ENCODE results near the gene TMED10.

Gene TMED10

DNA sequence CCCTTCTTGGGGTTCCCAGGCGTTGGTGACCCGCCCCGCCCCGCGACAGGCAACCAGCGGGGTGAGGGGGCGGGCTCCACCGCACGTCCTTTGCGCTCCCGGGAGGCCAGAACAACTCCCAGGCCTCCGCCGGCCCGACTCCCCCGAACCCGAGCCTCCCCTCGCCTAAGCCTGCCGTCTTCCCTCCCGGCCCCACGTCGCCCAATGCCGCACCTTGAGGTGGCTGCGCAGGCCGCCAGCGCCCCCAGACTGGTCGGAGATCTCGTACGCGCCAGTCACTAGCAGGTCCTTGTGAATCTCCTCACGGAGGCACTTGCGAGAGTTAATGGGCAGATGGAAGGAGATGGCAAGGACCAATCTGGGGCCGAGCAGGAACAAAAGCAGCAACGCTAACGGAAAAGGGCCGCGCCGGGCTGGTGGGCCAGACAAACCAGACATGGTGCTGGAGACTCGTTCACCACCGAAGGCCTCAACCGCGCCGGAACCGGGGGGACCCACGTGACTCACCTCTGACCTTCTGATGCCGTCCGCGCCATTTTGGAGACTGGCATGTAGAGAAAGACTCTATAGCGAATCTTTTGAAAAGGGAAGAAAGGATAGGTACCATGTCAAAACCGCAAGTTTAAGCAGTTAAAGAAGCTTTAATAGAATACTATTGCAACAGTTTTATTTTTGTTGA, at the start of gene TMED10:
TMED10 (minus strand) TSS at position 471 of the 679 bp plus-strand sequence; CDS start at position 438, 33 bp downstream.
- peak; percentile 80 to 92 for DNase-seq (ENCODE audit: low read depth in 2 of 2, low spot score in 1 of 2)

DNA sequence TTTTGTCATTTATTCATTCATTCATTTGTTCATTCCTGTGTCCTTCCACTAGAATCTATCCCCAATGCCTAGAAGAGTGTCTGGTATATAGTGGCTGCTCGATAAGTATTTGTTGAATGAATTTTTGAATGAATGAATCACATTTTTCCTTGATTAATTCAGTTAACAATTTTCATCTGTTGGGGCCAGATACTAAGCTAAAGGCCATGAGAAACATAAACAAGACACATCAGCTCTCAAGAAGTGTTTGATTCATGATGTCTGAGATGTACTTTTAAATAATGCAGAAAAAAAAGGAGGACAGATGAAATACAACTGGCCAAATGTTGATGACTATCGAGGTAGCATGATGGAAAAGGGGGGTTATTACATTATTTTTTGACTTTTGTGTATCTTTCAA, 48.1 kb upstream of the TMED10 start:
- DNase-seq (ENCODE audit: low read depth in 2 of 2, low spot score in 1 of 2) = no peak

DNA sequence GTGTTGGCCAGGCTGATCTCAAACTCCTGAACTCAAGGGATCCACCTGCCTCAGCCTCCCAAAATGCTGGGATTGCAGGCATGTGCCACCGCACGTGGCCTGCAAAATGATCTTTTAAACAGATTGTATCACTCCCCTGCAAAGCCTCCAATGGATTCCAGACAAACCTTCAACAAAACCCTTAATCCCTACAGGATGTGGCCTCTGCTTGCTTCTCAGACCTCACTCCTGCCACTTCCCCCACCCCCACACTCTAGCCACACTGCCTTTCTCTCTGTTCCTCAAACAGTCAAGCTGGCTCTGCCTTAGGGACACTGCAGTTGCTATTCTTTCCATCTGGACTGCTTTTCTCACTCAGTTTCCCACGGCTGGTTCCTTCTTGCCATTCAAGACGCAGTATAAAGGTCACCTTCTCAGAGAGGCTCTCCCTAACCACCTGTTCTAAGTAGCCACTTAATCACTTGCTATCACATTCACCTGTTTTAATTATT, 47.3 kb upstream of the TMED10 start:
- DNase-seq (ENCODE audit: low read depth in 2 of 2, low spot score in 1 of 2) = no peak

DNA sequence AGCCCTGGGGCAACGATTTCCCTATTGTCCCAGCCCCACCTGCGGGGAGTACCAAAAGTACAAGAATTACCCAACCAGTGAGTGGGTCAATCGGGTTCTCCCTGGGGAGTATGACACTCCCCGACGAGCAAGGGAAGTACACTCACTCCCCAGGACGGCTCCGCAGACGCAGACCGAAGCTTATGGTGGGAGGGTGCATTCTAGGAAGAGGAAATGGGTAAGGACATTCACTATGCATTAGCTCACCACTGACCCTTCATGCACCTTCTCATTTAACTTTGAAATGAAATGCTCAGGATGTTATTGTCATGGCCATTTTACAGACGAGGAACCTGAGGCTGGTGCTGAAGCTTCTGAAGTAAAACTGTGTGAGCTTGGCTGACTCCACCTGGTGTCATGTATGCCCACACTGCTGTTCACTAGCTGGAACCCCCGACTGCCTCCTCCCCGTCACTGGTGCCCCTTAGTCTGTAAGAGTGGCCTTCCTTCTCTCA, 45.8 kb upstream of the TMED10 start:
- no peak for DNase-seq (ENCODE audit: low read depth in 2 of 2, low spot score in 1 of 2)

- no peak for DNase-seq (ENCODE audit: low read depth in 2 of 2, low spot score in 1 of 2)
Observed at GRCh38 chr14:75221797-75222196, 45.4 kb upstream of the TMED10 start.

DNA sequence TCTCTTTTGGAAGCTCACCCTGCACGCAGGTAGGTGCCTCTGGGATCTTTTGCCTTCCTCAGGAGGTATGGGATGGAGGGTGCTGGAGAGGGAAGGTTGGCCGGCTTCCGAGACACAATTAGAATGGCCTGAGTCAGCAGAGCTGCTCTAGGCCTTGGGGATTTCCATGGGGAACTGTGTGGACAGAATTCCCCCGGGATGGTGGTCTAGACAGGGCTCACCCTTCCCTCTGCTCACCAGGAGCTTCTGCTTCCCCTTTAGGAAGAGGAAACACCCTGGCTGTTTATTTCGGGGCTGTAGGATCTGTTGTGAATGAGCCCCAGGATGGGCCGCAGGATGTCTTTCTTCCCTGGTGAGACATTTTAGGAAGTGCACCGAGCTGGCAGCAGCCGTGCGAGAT, 43.7 kb upstream of the TMED10 start:
- no peak for DNase-seq (ENCODE audit: low read depth in 2 of 2, low spot score in 1 of 2)

DNA sequence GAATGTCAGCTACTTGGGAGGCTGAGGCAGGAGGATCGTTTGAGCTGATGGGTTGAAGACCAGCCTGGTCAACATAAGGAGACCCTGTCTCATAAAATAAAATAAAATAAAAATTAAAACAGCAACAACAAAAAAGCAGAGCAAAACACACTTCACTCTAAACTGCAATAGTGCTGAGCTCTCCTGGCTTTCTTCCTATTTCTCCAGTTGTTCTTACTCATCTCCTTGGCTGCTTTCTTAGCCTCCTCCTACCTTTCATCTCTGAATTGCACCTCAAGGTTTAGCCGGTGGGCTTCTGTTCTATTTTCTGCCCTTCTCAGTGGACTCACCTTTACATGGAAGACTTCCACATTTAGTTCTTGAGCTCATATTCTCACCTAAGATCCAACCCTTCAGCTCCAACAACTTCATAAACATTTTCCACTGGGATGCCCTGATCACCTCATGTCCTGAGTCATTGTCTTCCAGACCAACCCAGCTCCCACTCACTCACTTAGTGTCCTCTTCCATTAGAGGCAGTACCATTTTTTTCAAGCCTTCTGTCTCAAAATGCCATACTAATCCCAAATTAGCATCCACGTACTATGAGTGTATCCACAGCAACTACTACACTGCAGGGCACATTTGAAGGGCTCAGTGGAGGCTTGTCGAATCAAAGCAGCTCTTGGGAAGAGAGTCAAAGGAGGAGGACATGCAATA, 41.2 kb upstream of the TMED10 start:
- no peak for DNase-seq (ENCODE audit: low read depth in 2 of 2, low spot score in 1 of 2)

GRCh38 chr14:75216427-75217006, 40.1 kb upstream of the TMED10 start:
- DNase-seq (ENCODE audit: low read depth in 2 of 2, low spot score in 1 of 2) = no peak

- no peak for DNase-seq (ENCODE audit: low read depth in 2 of 2, low spot score in 1 of 2)
Observed at GRCh38 chr14:75215520-75215919, 39.1 kb upstream of the TMED10 start.

DNA sequence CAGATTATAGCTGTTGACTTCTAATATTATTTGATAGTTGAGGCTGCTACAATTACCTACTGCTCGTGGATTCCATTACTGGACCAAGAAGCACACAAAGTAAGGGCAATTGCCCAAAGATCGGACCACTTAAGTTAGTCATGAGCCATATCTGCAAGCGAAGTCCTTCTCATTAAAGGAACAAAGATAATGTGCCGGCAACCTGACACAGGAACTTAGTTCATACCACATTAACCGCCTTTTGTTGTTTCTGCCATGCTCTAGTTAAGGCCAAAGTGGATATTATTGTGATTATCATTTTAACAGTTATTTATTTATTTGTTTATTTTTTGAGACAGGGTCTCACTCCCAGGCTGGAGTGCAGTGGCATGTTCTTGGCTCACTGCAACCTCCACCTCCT, 38.1 kb upstream of the TMED10 start:
- no peak for DNase-seq (ENCODE audit: low read depth in 2 of 2, low spot score in 1 of 2)

DNA sequence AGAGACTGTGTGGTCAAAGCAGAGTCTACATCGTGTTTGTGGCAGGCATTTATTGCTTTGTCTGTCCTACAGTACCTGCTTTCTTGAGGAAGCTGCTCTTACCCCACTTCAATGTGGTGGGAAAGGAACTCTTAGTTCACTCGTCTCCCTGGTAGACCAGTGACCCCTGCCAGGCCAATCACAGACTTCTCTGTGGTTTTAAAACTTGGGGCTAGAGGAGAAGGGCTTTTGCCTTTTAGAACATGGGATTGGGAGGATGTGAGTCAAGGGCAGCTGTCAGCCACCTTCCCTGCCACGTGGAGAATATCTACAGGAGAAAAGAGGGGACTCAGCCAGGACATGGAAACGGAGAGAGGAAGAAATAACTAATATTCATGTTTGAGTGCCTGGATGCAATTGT, 36.8 kb upstream of the TMED10 start:
- DNase-seq (ENCODE audit: low read depth in 2 of 2, low spot score in 1 of 2) = no peak

DNA sequence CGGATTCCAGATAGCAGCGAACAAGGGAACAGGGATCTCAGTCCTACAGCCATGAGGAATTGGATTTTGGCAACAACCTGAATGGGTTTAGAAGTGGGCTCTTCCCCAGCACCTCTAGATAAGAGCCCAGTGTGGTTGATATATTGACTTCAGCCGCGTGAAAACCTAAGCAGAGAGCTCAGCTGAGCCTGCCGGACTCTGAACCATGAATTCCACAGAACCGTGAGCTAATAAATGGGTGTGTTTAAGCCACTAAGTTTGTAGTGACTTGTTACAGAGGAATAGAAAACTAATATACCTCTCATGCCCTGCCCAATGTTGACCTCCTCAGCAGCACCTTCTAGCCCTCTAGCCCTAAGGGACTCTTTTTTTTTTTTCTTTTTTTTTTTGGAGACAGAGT, 32.4 kb upstream of the TMED10 start:
- no peak for DNase-seq (ENCODE audit: low read depth in 2 of 2, low spot score in 1 of 2)

- DNase-seq (ENCODE audit: low read depth in 2 of 2, low spot score in 1 of 2) = no peak
Observed at GRCh38 chr14:75206190-75206589, 29.8 kb upstream of the TMED10 start.

- DNase-seq (ENCODE audit: low read depth in 2 of 2, low spot score in 1 of 2) = no peak
Observed at GRCh38 chr14:75205591-75205990, 29.2 kb upstream of the TMED10 start.

DNA sequence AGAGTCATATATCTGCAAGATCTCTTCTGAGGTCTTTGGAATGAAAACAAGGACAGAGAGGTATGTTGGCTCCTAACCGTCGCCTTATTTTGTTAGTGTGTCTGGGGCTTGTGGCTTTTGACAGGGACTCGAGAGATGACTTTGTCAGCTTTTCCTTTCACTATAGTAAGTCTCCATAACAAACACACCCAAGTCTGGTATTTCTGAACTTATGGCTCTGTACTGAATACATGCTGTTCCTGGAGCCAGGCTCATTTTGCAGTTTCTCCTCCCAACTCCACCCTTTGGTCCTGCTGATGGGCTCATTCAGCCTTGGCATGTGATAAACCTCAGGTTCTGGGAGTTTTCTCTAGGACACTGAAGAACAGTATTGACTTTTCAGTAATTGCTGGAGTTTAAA, 27.7 kb upstream of the TMED10 start:
- no peak for DNase-seq (ENCODE audit: low read depth in 2 of 2, low spot score in 1 of 2)

GRCh38 chr14:75202657-75203056, 26.2 kb upstream of the TMED10 start:
- DNase-seq (ENCODE audit: low read depth in 2 of 2, low spot score in 1 of 2) = no peak

DNA sequence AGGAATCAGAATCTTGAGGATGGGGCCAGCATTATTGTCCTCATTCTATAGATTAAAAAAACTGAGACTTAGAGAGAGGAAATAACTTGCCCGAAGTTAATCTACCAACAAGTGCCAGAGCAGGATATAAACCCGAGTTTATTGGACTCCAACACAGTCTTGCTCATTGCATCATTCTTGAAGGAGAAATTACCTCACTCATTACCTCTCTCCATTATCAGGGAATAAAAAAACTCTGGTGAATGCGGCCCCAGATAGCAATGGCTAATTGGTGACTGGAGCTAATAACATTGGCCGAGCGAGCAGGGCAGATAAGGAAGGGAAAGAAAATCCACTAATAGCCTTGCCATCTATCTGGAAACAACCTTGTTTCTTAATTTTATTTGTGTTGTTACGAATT, 24.7 kb upstream of the TMED10 start:
- no peak for DNase-seq (ENCODE audit: low read depth in 2 of 2, low spot score in 1 of 2)

DNA sequence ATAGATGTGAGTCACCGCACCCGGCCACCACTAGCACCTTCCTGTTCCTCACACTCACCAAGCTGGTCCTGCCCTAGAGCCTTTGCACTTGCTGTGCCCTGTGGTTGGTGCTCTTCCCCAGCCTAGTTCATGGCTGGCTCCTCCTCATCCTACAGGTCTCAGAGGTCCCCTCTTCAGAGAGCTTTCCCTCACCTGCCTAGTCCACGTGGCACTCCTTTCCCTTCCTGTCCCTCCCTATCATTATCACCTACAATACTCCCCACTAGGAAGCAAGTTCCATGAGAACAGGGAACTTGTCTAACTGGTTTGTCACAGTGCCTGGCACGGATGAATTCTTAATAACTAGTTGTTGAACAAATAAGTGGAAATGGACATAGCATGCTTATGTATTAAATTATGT, 24.0 kb upstream of the TMED10 start:
- DNase-seq (ENCODE audit: low read depth in 2 of 2, low spot score in 1 of 2) = no peak

GRCh38 chr14:75198291-75198933, 22.0 kb upstream of the TMED10 start:
- no peak for DNase-seq (ENCODE audit: low read depth in 2 of 2, low spot score in 1 of 2)

DNA sequence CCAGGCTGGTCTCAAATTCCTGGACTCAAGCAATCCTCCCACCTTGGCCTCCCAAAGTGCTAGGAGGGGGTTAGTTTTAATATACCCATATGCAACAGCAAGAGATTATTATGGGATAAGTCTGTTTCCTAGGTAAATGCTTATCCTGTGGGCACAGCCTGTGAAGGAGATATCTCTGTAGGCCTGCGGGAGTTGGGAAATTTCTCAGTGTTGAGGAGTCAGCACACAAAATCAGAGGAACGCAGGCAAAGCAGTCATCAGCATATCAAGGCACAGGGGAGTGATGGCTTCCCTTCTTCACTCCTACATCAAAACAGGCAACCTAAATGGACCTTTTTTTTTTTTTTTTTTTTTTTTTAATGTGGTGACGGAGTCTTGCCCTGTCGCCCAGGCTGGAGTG, 20.9 kb upstream of the TMED10 start:
- DNase-seq (ENCODE audit: low read depth in 2 of 2, low spot score in 1 of 2) = no peak

GRCh38 chr14:75196468-75196867, 20.1 kb upstream of the TMED10 start:
- DNase-seq (ENCODE audit: low read depth in 2 of 2, low spot score in 1 of 2) = no peak

GRCh38 chr14:75196064-75196463, 19.7 kb upstream of the TMED10 start:
- DNase-seq (ENCODE audit: low read depth in 2 of 2, low spot score in 1 of 2) = no peak

All from stimulated activated CD8-positive, alpha-beta memory T cell treated with anti-CD3 and anti-CD28 coated beads, Interleukin-4, amount 100 ng/mL, for 4 hours (primary cell).